Endodermal cell (in vitro differentiated cells): ENCODE data around the gene UNC5B. TPM values are rescaled to one million over a fixed set of nuclear protein-coding genes. Genes with fewer than 3 reads are reported as not detected.

Experiments
- DNase-seq: peaks from one replicate; pipeline ENCODE4 v3.0.0-alpha.2; 2017
- H3K27ac ChIP-seq: 2 replicates; pipeline ENCODE4 v1.5.1; 2013; ENCODE audit warnings: mild to moderate bottlenecking, low read depth, low read length, moderate library complexity
- H3K27me3 ChIP-seq: 2 replicates; pipeline ENCODE4 v1.6.1; 2013; ENCODE audit warnings: mild to moderate bottlenecking, low read length, moderate library complexity; ENCODE audit not compliant: insufficient read depth, control insufficient read depth, poor library complexity, severe bottlenecking
- H3K36me3 ChIP-seq: 2 replicates; pipeline ENCODE4 v1.7.0; 2013; ENCODE audit warnings: mild to moderate bottlenecking, low read length, moderate library complexity; ENCODE audit not compliant: control insufficient read depth, insufficient read depth
- H3K4me1 ChIP-seq: one replicate; pipeline ENCODE4 v1.7.0; 2013; ENCODE audit warnings: low read length; ENCODE audit not compliant: control insufficient read depth, insufficient read depth
- H3K4me3 ChIP-seq: 2 replicates; pipeline ENCODE4 v1.5.1; 2013; ENCODE audit warnings: mild to moderate bottlenecking, low read length, moderate library complexity
- H3K9ac ChIP-seq: 2 replicates; pipeline ENCODE4 v1.6.1; 2013; ENCODE audit warnings: mild to moderate bottlenecking, low read length, moderate library complexity; ENCODE audit not compliant: poor library complexity, severe bottlenecking; ENCODE audit errors: extremely low read depth
- H3K9me3 ChIP-seq: 2 replicates; pipeline ENCODE4 v1.6.1; 2013; ENCODE audit warnings: mild to moderate bottlenecking, low read length, moderate library complexity; ENCODE audit not compliant: control insufficient read depth
- H3K27ac Mint-ChIP-seq: 2 replicates; pipeline ENCODE4 v1.8.0; 2020; ENCODE audit warnings: mixed read lengths
- H3K27me3 Mint-ChIP-seq: 2 replicates; pipeline ENCODE4 v1.8.0; 2021; ENCODE audit warnings: mild to moderate bottlenecking, mixed read lengths; ENCODE audit not compliant: insufficient read depth
- H3K36me3 Mint-ChIP-seq: 2 replicates; pipeline ENCODE4 v1.8.0; 2020; ENCODE audit warnings: low read depth, mixed read lengths
- H3K4me1 Mint-ChIP-seq: 2 replicates; pipeline ENCODE4 v1.8.0; 2020; ENCODE audit warnings: mixed read lengths
- H3K4me3 Mint-ChIP-seq: 2 replicates; pipeline ENCODE4 v1.8.0; 2020; ENCODE audit warnings: mild to moderate bottlenecking, moderate library complexity, mixed read lengths
- H3K9me3 Mint-ChIP-seq: 2 replicates; pipeline ENCODE4 v1.8.0; 2020; ENCODE audit warnings: mild to moderate bottlenecking, mixed read lengths
- CTCF ChIP-seq: fragments of 200-600 bp; sonication (generic); conservative IDR thresholded peaks from 2 replicates; pipeline ENCODE4 v1.5.0; 2021; ENCODE audit warnings: antibody characterized with exemption, mild to moderate bottlenecking
- WGBS, 2 experiments: methylation state at CpG; one replicate each; pipeline versions ENCODE4 v1.1.5 to v1.1.7; 2013; ENCODE audit warnings: missing lambda C conversion rate in 2 of 2, mixed read lengths in 1 of 2; ENCODE audit not compliant: insufficient coverage in 1 of 2, insufficient read length in 1 of 2; 5-methylcytosine and 5-hydroxymethylcytosine counted together
- total RNA-seq, 2 donors: library from RNA; stranded (reverse); fragmentation: NEBNext Ultra II Directional in 1 of 2; extraction: Animal tissue kit (Norgen Biotek cat#: 25700) in 1 of 2; gene quantifications; 2 replicates in 1 of 2; 3 replicates in 1 of 2; pipeline ENCODE4 v1.2.1, GENCODE V29; 2021

The UNC5B gene
- total RNA-seq, 2 donors from 2014 or later, result 9.7 to 14.5 TPM

DNA sequence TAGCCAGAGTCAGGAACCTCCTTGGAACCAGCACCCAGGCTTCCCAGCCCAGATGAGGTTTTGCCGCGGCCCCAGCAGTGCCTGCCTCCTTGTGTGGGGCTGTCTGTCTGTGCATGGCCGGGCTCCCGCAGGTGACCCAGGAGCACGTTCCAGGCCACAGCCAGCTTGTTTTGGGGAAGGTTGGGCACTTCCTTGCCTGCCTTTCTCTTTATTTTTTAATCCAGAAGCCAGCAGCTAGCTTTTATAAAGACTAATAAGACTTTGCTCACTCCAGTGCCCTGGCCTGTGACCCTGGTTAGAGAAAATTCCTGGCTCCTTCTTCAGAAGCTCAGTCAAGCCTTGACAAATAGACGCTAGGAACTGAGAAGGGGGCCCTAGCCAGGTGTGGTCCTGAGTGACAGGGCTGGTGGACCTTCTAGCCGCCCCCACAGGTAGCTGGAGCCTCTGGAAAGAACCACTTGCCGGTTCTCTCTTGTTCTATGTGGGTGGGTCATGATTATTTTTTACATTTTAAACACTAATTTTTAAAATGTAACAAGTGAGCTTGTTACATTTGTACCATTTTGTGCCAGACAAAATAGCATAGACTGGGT, 107.5 kb downstream of the UNC5B start:
- H3K4me3 Mint-ChIP-seq, result peak overlapping the region; percentile 95
- H3K4me1 Mint-ChIP-seq, result peaks cover 16% of the 10 kb centered on the region
- Histone ChIP-seq H3K27ac (no peak overlapping the region), H3K27me3 (no peaks in the 10 kb centered on the region), H3K4me1 (peaks cover 4% of the 10 kb centered on the region), H3K9me3 (no peaks in the 10 kb centered on the region), H3K4me3 (peak overlapping the region; percentile 88), H3K36me3 (peaks cover 15% of the 10 kb centered on the region), H3K9ac (peak overlapping the region; percentile 47)
- H3K27me3 Mint-ChIP-seq, result no peaks in the 10 kb centered on the region
- H3K27ac Mint-ChIP-seq, result peak overlapping the region; percentile 95
- 36 to 56% methylated on average over 6 to 8 of the region's 8 CpGs for WGBS, 2 experiments
- peaks cover 23% of the 10 kb centered on the region for H3K36me3 Mint-ChIP-seq
- TF ChIP-seq CTCF, result peak; percentile 2
- DNase-seq, result no peak
- H3K9me3 Mint-ChIP-seq, result no peaks in the 10 kb centered on the region

GRCh38 chr10:71320592-71320991, 108.2 kb downstream of the UNC5B start:
- no peak for TF ChIP-seq CTCF
- no peak for DNase-seq
- Histone ChIP-seq H3K27ac (no peak overlapping the region), H3K9ac (no peak overlapping the region), H3K9me3 (no peaks in the 10 kb centered on the region), H3K36me3 (peaks cover 15% of the 10 kb centered on the region), H3K4me3 (no peak overlapping the region), H3K4me1 (peaks cover 7% of the 10 kb centered on the region), H3K27me3 (no peaks in the 10 kb centered on the region)
- 89 to 91% methylated on average over 5 of the region's 5 CpGs for WGBS, 2 experiments
- Mint-ChIP-seq H3K4me1 (peaks cover 16% of the 10 kb centered on the region), H3K27me3 (no peaks in the 10 kb centered on the region), H3K36me3 (peaks cover 25% of the 10 kb centered on the region), H3K4me3 (peak overlapping the region; percentile 95), H3K9me3 (no peaks in the 10 kb centered on the region), H3K27ac (no peak overlapping the region)

- WGBS, 2 experiments, result 88 to 100% methylated on average over 1 of the region's 1 CpG
- H3K4me1 Mint-ChIP-seq, result peaks cover 16% of the 10 kb centered on the region
These were observed 109.0 kb downstream of the UNC5B start for GRCh38 chr10:71321386-71321785.

More at GRCh38 chr10:71321386-71321785, 109.0 kb downstream of the UNC5B start:
- Histone ChIP-seq H3K36me3 (peaks cover 15% of the 10 kb centered on the region), H3K9ac (no peak overlapping the region), H3K4me3 (no peak overlapping the region), H3K27me3 (no peaks in the 10 kb centered on the region), H3K9me3 (no peaks in the 10 kb centered on the region), H3K27ac (no peak overlapping the region), H3K4me1 (peaks cover 7% of the 10 kb centered on the region)
- Mint-ChIP-seq H3K36me3 (peaks cover 25% of the 10 kb centered on the region), H3K27ac (no peak overlapping the region), H3K27me3 (no peaks in the 10 kb centered on the region), H3K9me3 (no peaks in the 10 kb centered on the region), H3K4me3 (no peak overlapping the region)
- no peak for DNase-seq
- no peak for TF ChIP-seq CTCF
